ENCODE results near the gene IRF2BPL.

DNA sequence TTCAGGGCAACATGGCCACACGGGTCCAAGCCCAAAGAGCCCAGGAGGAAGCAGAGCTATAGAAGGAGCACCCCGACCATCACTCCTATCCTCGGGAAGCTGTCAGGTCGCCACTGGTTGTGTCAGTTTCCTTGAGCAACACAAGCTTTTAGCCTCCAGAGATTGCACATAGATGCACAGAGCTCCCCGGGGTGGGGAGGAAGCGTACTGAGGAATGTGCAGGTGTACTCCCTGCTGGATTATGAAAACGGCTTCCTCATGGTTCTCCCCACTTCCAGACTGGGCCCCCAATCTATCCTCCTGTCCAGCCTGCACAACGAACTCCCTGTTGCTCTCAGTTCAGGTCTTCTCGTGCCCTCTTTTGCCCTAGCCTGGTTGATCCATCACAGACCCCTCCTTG is 30.3 kb upstream of the IRF2BPL start:
- TF ChIP-seq, protein P1, sequence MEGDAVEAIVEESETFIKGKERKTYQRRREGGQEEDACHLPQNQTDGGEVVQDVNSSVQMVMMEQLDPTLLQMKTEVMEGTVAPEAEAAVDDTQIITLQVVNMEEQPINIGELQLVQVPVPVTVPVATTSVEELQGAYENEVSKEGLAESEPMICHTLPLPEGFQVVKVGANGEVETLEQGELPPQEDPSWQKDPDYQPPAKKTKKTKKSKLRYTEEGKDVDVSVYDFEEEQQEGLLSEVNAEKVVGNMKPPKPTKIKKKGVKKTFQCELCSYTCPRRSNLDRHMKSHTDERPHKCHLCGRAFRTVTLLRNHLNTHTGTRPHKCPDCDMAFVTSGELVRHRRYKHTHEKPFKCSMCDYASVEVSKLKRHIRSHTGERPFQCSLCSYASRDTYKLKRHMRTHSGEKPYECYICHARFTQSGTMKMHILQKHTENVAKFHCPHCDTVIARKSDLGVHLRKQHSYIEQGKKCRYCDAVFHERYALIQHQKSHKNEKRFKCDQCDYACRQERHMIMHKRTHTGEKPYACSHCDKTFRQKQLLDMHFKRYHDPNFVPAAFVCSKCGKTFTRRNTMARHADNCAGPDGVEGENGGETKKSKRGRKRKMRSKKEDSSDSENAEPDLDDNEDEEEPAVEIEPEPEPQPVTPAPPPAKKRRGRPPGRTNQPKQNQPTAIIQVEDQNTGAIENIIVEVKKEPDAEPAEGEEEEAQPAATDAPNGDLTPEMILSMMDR (conservative IDR thresholded peaks at IDR 0.05) = no peak
- no peak for TF ChIP-seq ZFX (IDR thresholded peaks at IDR 0.05)

All from C4-2B (cell line).